Fibroblast of the aortic adventitia (primary cell): ENCODE data around the gene GALNS. TPM values are rescaled to one million over a fixed set of nuclear protein-coding genes. Genes with fewer than 3 reads are reported as not detected.

ENCODE experiments used
- DNase-seq: peaks from one replicate; pipeline ENCODE4 v3.0.0-alpha.2; 2010; ENCODE audit warnings: low read depth
- H3K4me3 ChIP-seq: 2 replicates; pipeline ENCODE4 v1.5.1; 2011; ENCODE audit warnings: low read depth, mild to moderate bottlenecking, control low read depth, low read length, moderate library complexity
- CTCF ChIP-seq: IDR thresholded peaks from 2 replicates; pipeline ENCODE4 v1.5.1; 2011; ENCODE audit warnings: mild to moderate bottlenecking, low read length, control low read depth, inconsistent platforms; ENCODE audit not compliant: insufficient read depth
- total RNA-seq: library from RNA; depleted of rRNA; stranded (reverse); fragments of >200 nt; gene quantifications from 2 replicates; pipeline ENCODE4 v1.2.3, GENCODE V29; 2012; ENCODE audit warnings: low replicate concordance

Gene GALNS
- total RNA-seq, 1 donor = 22.5 TPM

- TF ChIP-seq CTCF = no peak
- no peak for DNase-seq
- no peak overlapping the region for H3K4me3 ChIP-seq
Measured at GRCh38 chr16:88836791-88837190, 20.0 kb downstream of the GALNS start.

GRCh38 chr16:88835818-88836217, 20.9 kb downstream of the GALNS start:
- no peak for DNase-seq
- no peak for TF ChIP-seq CTCF
- no peak overlapping the region for H3K4me3 ChIP-seq

- H3K4me3 ChIP-seq = no peak overlapping the region
- TF ChIP-seq CTCF = no peak
- peak; percentile 64 for DNase-seq
Measured at GRCh38 chr16:88835383-88835782, 21.4 kb downstream of the GALNS start.

- no peak for DNase-seq
- TF ChIP-seq CTCF = no peak
- no peak overlapping the region for H3K4me3 ChIP-seq
Measured at GRCh38 chr16:88834670-88835069, 22.1 kb downstream of the GALNS start.

- H3K4me3 ChIP-seq = no peak overlapping the region
- TF ChIP-seq CTCF = no peak
- no peak for DNase-seq
Measured at GRCh38 chr16:88833086-88833485, 23.7 kb downstream of the GALNS start.

GRCh38 chr16:88831838-88832237, 24.9 kb downstream of the GALNS start:
- TF ChIP-seq CTCF = no peak
- no peak for DNase-seq

GRCh38 chr16:88830783-88831182, 26.0 kb downstream of the GALNS start:
- no peak for TF ChIP-seq CTCF
- no peak for DNase-seq
- no peak overlapping the region for H3K4me3 ChIP-seq

More at GRCh38 chr16:88831838-88832237, 24.9 kb downstream of the GALNS start:
- no peak overlapping the region for H3K4me3 ChIP-seq
